ENCODE data around the gene LHX3.

The LHX3 gene

DNA sequence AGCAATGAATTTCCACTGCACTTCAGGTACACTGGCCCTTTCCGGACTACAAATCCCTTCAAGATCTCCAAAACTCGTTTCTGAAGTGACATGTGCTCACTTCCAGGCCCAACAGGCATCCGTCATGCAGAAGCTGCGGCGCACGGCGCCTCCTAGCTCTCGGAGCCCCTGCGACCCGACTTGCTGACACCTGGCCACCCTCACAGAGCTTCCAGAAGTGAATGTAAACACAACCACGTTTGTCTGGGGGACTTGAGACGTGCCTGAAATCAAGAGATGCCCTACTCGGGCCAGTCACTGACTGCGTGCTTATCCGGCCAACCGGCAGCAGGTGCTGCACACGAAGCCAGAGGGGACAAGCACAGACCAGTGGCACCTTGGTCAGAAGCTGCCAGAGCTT lies 4.9 kb upstream of the LHX3 start:
- Histone ChIP-seq H3F3A (ENCODE audit: low read depth) (no peaks in the 10 kb centered on the region), H3K36me3 (ENCODE audit: insufficient read depth, low read length) (peaks cover 69% of the 10 kb centered on the region; the same call in 1 of the 2 replicates), H3K4me3 (ENCODE audit: low read length, poor library complexity, severe bottlenecking) (no peak overlapping the region), H3K9me3 (ENCODE audit: insufficient read depth, low read depth, low read length) (no peaks in the 10 kb centered on the region), H3K4me2 (ENCODE audit: low read depth, low read length, poor library complexity, severe bottlenecking) (no peak overlapping the region), H4K20me1 (ENCODE audit: insufficient read depth, low read length, poor library complexity, severe bottlenecking) (no peaks in the 10 kb centered on the region), H3K27me3 (ENCODE audit: insufficient read depth, low read length, poor library complexity, severe bottlenecking) (no peaks in the 10 kb centered on the region), H3K9me2 (replicated peaks; ENCODE audit: low read depth, low read length) (no peaks in the 10 kb centered on the region), H3K9ac (ENCODE audit: low read depth, low read length, poor library complexity, severe bottlenecking) (no peak overlapping the region), H3K79me2 (ENCODE audit: insufficient read depth, low read length) (no peaks in the 10 kb centered on the region), H2AFZ (ENCODE audit: low read length) (no peak overlapping the region), H3K4me1 (ENCODE audit: insufficient read depth, low read length, poor library complexity, severe bottlenecking) (no peaks in the 10 kb centered on the region)
- TF ChIP-seq, protein P1, sequence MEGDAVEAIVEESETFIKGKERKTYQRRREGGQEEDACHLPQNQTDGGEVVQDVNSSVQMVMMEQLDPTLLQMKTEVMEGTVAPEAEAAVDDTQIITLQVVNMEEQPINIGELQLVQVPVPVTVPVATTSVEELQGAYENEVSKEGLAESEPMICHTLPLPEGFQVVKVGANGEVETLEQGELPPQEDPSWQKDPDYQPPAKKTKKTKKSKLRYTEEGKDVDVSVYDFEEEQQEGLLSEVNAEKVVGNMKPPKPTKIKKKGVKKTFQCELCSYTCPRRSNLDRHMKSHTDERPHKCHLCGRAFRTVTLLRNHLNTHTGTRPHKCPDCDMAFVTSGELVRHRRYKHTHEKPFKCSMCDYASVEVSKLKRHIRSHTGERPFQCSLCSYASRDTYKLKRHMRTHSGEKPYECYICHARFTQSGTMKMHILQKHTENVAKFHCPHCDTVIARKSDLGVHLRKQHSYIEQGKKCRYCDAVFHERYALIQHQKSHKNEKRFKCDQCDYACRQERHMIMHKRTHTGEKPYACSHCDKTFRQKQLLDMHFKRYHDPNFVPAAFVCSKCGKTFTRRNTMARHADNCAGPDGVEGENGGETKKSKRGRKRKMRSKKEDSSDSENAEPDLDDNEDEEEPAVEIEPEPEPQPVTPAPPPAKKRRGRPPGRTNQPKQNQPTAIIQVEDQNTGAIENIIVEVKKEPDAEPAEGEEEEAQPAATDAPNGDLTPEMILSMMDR (conservative IDR thresholded peaks at IDR 0.05; ENCODE audit: low read length): no peak
- no peak for TF ChIP-seq EZH2phosphoT487 (IDR thresholded peaks at IDR 0.05; ENCODE audit: borderline replicate concordance)

DNA sequence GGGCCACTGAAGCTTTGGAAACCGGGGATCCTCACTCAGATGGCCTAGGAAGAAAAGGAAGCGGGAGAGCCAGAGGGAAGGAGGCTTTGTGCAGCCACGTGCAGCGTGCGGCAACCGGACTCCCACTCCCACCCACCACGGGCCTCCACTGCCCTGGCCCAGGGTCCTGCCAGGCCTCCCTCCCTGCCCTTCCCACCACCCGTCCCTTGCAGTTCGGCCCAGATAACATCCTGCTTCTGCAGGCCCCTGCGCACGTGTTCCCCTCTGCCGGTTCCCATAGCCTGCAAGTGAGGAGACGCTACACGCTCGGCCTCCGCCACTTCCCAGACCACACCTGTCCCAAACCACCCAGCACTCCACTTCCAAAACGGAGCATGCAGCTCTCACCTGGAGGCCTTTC lies 4.3 kb upstream of the LHX3 start:
- Histone ChIP-seq H3K9me3 (ENCODE audit: insufficient read depth, low read depth, low read length) (no peaks in the 10 kb centered on the region), H3K9ac (ENCODE audit: low read depth, low read length, poor library complexity, severe bottlenecking) (no peak overlapping the region), H3K4me3 (ENCODE audit: low read length, poor library complexity, severe bottlenecking) (no peak overlapping the region), H3K36me3 (ENCODE audit: insufficient read depth, low read length) (peaks cover 63% of the 10 kb centered on the region; the same call in 1 of the 2 replicates), H2AFZ (ENCODE audit: low read length) (no peak overlapping the region), H4K20me1 (ENCODE audit: insufficient read depth, low read length, poor library complexity, severe bottlenecking) (no peaks in the 10 kb centered on the region), H3K4me2 (ENCODE audit: low read depth, low read length, poor library complexity, severe bottlenecking) (no peak overlapping the region), H3F3A (ENCODE audit: low read depth) (no peaks in the 10 kb centered on the region), H3K79me2 (ENCODE audit: insufficient read depth, low read length) (no peaks in the 10 kb centered on the region), H3K27me3 (ENCODE audit: insufficient read depth, low read length, poor library complexity, severe bottlenecking) (no peaks in the 10 kb centered on the region), H3K9me2 (replicated peaks; ENCODE audit: low read depth, low read length) (no peaks in the 10 kb centered on the region), H3K4me1 (ENCODE audit: insufficient read depth, low read length, poor library complexity, severe bottlenecking) (no peaks in the 10 kb centered on the region)
- TF ChIP-seq EZH2phosphoT487 (IDR thresholded peaks at IDR 0.05; ENCODE audit: borderline replicate concordance): no peak
- TF ChIP-seq, protein P1 (conservative IDR thresholded peaks at IDR 0.05; ENCODE audit: low read length): no peak

DNA sequence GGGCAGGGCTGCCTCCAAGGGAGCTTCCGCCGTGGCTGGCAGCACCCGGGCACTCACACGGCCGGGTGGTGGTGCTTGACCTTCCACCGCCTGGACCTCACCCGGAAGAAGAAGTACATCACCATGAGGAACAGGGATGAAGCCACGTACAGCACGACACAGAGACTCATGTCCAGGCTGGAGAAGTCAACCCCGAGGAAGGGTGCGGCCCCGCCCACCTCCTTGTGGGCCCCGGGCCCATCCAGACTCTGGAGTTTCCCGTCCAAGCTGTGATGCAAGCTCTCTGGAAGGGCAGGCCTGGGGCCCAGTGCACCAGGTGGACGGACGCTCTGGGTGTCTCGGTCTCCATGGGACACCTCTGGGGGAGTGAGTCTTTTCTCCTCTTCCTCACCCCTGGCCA lies 3.7 kb upstream of the LHX3 start:
- Histone ChIP-seq H3K9ac (ENCODE audit: low read depth, low read length, poor library complexity, severe bottlenecking) (no peak overlapping the region), H3K4me1 (ENCODE audit: insufficient read depth, low read length, poor library complexity, severe bottlenecking) (no peaks in the 10 kb centered on the region), H3K4me2 (ENCODE audit: low read depth, low read length, poor library complexity, severe bottlenecking) (no peak overlapping the region)

DNA sequence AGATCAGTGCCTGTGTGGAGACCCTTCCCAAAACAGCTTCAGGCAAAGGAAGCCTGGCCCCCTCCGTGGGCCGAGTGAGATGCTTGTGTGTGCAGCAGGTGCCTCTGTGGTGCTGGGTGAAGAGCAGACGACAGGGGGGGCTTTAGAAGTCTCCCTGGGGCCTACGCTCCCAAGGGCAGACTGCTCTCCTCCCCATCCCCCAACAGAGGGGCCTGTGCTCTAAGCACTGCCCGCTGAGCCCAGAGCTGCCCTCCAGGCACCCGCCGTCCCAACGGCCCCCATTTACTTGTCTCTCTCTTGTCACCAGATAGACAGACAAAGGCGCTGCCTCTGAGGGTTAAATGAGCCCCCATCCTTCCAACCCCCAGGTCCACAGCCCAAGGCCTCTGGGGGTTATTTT lies 2.7 kb upstream of the LHX3 start:
- Histone ChIP-seq H3K9me2 (replicated peaks; ENCODE audit: low read depth, low read length) (no peaks in the 10 kb centered on the region), H3K27me3 (ENCODE audit: insufficient read depth, low read length, poor library complexity, severe bottlenecking) (no peaks in the 10 kb centered on the region), H3K4me3 (ENCODE audit: low read length, poor library complexity, severe bottlenecking) (no peak overlapping the region), H3K9me3 (ENCODE audit: insufficient read depth, low read depth, low read length) (no peaks in the 10 kb centered on the region), H3K36me3 (ENCODE audit: insufficient read depth, low read length) (peaks cover 49% of the 10 kb centered on the region; the same call in 1 of the 2 replicates), H2AFZ (ENCODE audit: low read length) (no peak overlapping the region), H3F3A (ENCODE audit: low read depth) (no peaks in the 10 kb centered on the region), H3K79me2 (ENCODE audit: insufficient read depth, low read length) (no peaks in the 10 kb centered on the region), H3K4me2 (ENCODE audit: low read depth, low read length, poor library complexity, severe bottlenecking) (no peak overlapping the region), H3K4me1 (ENCODE audit: insufficient read depth, low read length, poor library complexity, severe bottlenecking) (no peaks in the 10 kb centered on the region), H4K20me1 (ENCODE audit: insufficient read depth, low read length, poor library complexity, severe bottlenecking) (no peaks in the 10 kb centered on the region), H3K9ac (ENCODE audit: low read depth, low read length, poor library complexity, severe bottlenecking) (no peak overlapping the region)
- TF ChIP-seq, protein P1 (conservative IDR thresholded peaks at IDR 0.05; ENCODE audit: low read length): no peak
- no peak for TF ChIP-seq EZH2phosphoT487 (IDR thresholded peaks at IDR 0.05; ENCODE audit: borderline replicate concordance)

More for the DNA sequence above, 3.7 kb upstream of the LHX3 start:
- H2AFZ ChIP-seq (ENCODE audit: low read length): no peak overlapping the region
- H3K27me3 ChIP-seq (ENCODE audit: insufficient read depth, low read length, poor library complexity, severe bottlenecking): no peaks in the 10 kb centered on the region
- no peak overlapping the region for H3K4me3 ChIP-seq (ENCODE audit: low read length, poor library complexity, severe bottlenecking)
- no peak for TF ChIP-seq EZH2phosphoT487 (IDR thresholded peaks at IDR 0.05; ENCODE audit: borderline replicate concordance)
- H4K20me1 ChIP-seq (ENCODE audit: insufficient read depth, low read length, poor library complexity, severe bottlenecking): no peaks in the 10 kb centered on the region
- no peaks in the 10 kb centered on the region for H3K9me3 ChIP-seq (ENCODE audit: insufficient read depth, low read depth, low read length)
- H3K79me2 ChIP-seq (ENCODE audit: insufficient read depth, low read length): no peaks in the 10 kb centered on the region
- H3K36me3 ChIP-seq (ENCODE audit: insufficient read depth, low read length): peaks cover 58% of the 10 kb centered on the region; the same call in 1 of the 2 replicates
- no peaks in the 10 kb centered on the region for H3F3A ChIP-seq (ENCODE audit: low read depth)
- no peaks in the 10 kb centered on the region for H3K9me2 ChIP-seq (replicated peaks; ENCODE audit: low read depth, low read length)
